GM12872 (cell line): Measurements from ENCODE around the gene SKI.

Experiments
- CTCF ChIP-seq: IDR thresholded peaks from 3 replicates; pipeline ENCODE4 v1.5.1; 2011; ENCODE audit warnings: low read depth, mild to moderate bottlenecking, low read length, moderate library complexity; ENCODE audit not compliant: insufficient read depth

The SKI gene

DNA sequence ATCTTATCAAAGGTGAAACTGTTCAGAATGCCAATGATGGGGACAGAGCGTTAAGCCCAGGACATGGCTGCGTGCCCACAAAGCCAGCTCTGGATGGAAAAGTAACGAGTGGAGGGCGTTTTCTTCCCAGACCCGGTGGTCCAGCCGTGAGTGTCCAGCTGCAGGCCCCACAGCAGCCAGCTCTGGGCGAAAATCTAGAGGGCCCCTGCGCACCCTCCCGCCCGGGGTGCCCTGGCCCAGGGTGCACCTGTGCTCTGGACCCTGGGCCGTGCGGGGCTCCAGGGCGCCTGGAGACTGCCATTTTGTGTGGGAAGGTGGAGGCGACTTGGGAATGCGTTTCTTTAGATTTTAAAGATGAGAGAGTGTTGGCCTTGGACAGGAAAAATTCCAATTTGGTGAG is 58.8 kb downstream of the SKI start:
- TF ChIP-seq CTCF: no peak

DNA sequence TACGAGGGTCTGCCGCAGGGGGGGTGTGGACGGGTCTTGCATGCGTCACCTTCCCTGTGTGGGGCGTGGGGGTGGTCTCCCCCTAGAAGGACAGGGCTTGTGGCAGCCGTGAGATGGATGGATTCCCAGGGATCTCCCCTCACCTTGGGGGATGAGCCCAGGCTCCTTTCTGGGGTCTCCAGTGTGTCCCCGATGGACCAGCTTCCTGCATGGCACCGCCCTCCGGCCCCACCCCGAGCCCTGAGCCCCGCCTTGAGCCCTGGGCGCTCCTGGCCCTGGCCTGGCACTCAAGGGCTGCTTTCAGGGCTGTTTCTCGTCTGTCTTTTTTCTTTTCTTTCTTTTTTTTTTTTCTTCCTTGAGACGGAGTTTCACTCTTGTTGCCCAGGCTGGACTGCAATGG is 59.5 kb downstream of the SKI start:
- no peak for TF ChIP-seq CTCF

GRCh38 chr1:2288311-2288710 is 60.2 kb downstream of the SKI start:
- no peak for TF ChIP-seq CTCF

DNA sequence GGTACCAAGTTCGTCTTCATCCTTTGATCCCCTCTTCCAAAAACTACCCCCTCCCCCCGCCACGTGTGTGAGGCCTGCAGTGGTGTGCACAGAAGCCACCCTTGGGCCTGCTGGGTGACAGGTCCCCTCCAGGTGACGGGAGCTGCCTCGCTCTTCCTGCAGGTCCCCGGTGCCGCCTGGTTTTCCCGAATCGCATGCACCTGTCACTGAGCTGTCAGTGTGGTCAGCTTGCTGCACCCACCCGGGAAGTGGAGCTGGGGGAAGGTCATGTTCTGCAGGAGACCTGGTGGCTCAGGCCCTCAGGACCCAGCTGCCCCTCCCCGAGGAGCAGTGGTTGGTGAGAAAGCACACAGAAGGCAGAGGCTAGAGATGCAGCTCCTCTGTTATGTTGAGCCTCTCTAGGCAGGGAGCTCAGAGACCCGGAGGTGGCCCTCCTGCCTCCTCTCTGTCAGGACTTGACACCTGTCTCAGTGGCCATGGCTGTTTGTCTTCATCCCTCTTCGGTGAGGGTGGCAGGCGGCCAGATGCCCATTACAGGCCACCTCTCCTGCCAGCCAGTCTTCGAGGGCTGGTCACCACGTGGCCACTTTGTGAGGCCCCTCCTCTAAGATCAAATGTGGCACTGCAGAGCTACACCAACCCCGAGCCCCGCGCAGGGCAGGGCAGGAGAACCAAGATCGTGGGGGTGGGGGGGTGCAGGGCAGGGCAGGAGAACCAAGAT is 60.9 kb downstream of the SKI start:
- no peak for TF ChIP-seq CTCF

DNA sequence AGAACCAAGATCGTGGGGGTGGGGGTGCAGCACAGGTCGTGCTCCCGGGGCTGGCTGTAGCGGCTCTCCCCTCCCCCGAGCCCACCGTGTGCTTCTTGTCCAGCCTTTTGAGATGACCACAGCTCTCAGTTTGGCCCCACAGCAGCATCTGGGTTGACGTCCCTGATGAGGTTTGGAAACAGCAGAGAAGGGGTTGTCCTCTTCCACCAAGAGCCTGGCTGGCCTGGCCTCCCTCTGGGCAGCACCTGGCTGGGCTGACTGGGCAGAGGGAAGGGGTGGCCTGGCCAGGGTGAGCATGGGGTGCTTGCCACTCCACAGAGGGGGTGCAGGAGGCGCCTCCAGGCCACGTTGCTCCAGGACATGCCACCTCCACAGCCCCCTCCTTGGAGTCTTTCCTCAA is 61.5 kb downstream of the SKI start:
- TF ChIP-seq CTCF: no peak

- no peak for TF ChIP-seq CTCF
Observed at GRCh38 chr1:2290171-2290578, 62.1 kb downstream of the SKI start.

GRCh38 chr1:2290595-2291510 is 62.7 kb downstream of the SKI start:
- no peak for TF ChIP-seq CTCF
